PC-3 (cell line): ENCODE results near the gene IGFALS. TPM values are rescaled to one million over a fixed set of nuclear protein-coding genes. Genes with fewer than 3 reads are reported as not detected.
A peak's percentile ranks its signal among the peaks of the same experiment; 100 is the strongest.

ENCODE experiments used
- ATAC-seq: fragments of 200-7000 bp; cut with Tn5 transposase; 2 replicates; pipeline ENCODE4 v1.9.1; 2020; ENCODE audit warnings: mild to moderate bottlenecking, moderate library complexity
- BruUV-seq: library from RNA; stranded (reverse); fragments of 400-500 nt; replicated peaks from 2 replicates; lab custom pipeline; 2021; lab: Mats Ljungman, UMichigan
- CTCF ChIA-PET: fragments of 300-600 bp; sonication (Branson Sonifier 250); formaldehyde crosslinking; loops from one replicate; lab custom pipeline; 2022; ENCODE audit warnings: antibody characterized with exemption; lab: Charles Lee
- POLR2A ChIA-PET: fragments of 300-600 bp; sonication (Branson Sonifier 250); formaldehyde crosslinking; loops from one replicate; lab custom pipeline; 2022; ENCODE audit warnings: antibody characterized with exemption; ENCODE audit not compliant: unreplicated experiment; lab: Charles Lee
- DNase-seq: peaks from one replicate; pipeline ENCODE4 v3.0.0-alpha.2; 2015
- H2AFZ ChIP-seq: fragments of 300-600 bp; sonication (generic); 2 replicates; pipeline ENCODE4 v1.6.0; 2016; ENCODE audit warnings: antibody characterized with exemption, low read length
- H3F3A ChIP-seq: fragments of 300-600 bp; sonication (generic); one replicate; pipeline ENCODE4 v1.6.0; 2017; ENCODE audit warnings: antibody characterized with exemption, low read length, control low read depth, mild to moderate bottlenecking; ENCODE audit not compliant: unreplicated experiment
- H3K27ac ChIP-seq: fragments of 300-600 bp; sonication (generic); 2 replicates; pipeline ENCODE4 v1.5.1; 2016; ENCODE audit warnings: mild to moderate bottlenecking, low read length
- H3K27me3 ChIP-seq: fragments of 300-600 bp; sonication (generic); 2 replicates; pipeline ENCODE4 v1.6.1; 2016; ENCODE audit warnings: low read length, mixed read lengths
- H3K36me3 ChIP-seq: fragments of 300-600 bp; sonication (generic); 2 replicates; pipeline ENCODE4 v1.6.1; 2016; ENCODE audit warnings: low read depth, mixed run types, low read length, mixed read lengths
- H3K4me1 ChIP-seq: fragments of 300-600 bp; sonication (generic); 2 replicates; pipeline ENCODE4 v1.5.1; 2016; ENCODE audit warnings: low read length; ENCODE audit not compliant: insufficient read depth
- H3K4me2 ChIP-seq: fragments of 300-600 bp; sonication (generic); 2 replicates; pipeline ENCODE4 v1.6.0; 2016; ENCODE audit warnings: low read length
- H3K4me3 ChIP-seq: fragments of 300-600 bp; sonication (generic); 2 replicates; pipeline ENCODE4 v1.5.1; 2016; ENCODE audit warnings: mild to moderate bottlenecking, low read length, mixed read lengths
- H3K79me2 ChIP-seq: fragments of 300-600 bp; sonication (generic); 2 replicates; pipeline ENCODE4 v1.6.1; 2017; ENCODE audit warnings: low read length, mixed read lengths
- H3K9ac ChIP-seq: fragments of 300-600 bp; sonication (generic); 2 replicates; pipeline ENCODE4 v1.6.0; 2016; ENCODE audit warnings: mild to moderate bottlenecking, low read length
- H3K9me2 ChIP-seq: fragments of 300-600 bp; sonication (generic); replicated peaks from 2 replicates; pipeline ENCODE4 v1.6.1; 2016; ENCODE audit warnings: mixed run types, low read length, mixed read lengths
- H3K9me3 ChIP-seq: fragments of 300-600 bp; sonication (generic); 2 replicates; pipeline ENCODE4 v1.6.1; 2016; ENCODE audit warnings: low read length, mixed read lengths
- H4K20me1 ChIP-seq: fragments of 300-600 bp; sonication (generic); 2 replicates; pipeline ENCODE4 v1.6.1; 2016; ENCODE audit warnings: low read length, mixed read lengths
- EZH2 ChIP-seq: fragments of 300-600 bp; sonication (generic); IDR thresholded peaks from one replicate; pipeline ENCODE4 v1.6.1; 2017; ENCODE audit warnings: antibody characterized with exemption, mild to moderate bottlenecking, low read length; ENCODE audit not compliant: unreplicated experiment
- EZH2phosphoT487 ChIP-seq: fragments of 300-600 bp; sonication (generic); IDR thresholded peaks from 2 replicates; pipeline ENCODE4 v1.6.1; 2018; ENCODE audit warnings: mild to moderate bottlenecking, antibody characterized with exemption, low read length, borderline replicate concordance
- intact Hi-C: fragments of 100-400 bp; cut with micrococcal nuclease; formaldehyde crosslinking; loops from 2 replicates; pipeline ENCODE4 v1.9.0; 2023
- total RNA-seq: library from RNA; depleted of rRNA; stranded (reverse); fragments of >200 nt; gene quantifications from 2 replicates; pipeline ENCODE4 v1.2.3, GENCODE V29; 2014
- TF ChIP-seq, protein P1 (sequence below): fragments of 300-600 bp; sonication (generic); conservative IDR thresholded peaks from 2 replicates; pipeline ENCODE4 v1.5.1; 2017; ENCODE audit warnings: antibody characterized with exemption, low read depth, mild to moderate bottlenecking, low read length

Gene IGFALS
- total RNA-seq, 1 experiment from 2014 or later, result not detected

- no peaks in the 10 kb centered on the region for H3K9me3 ChIP-seq
- H3K79me2 ChIP-seq, result no peaks in the 10 kb centered on the region
- no peak overlapping the region for H2AFZ ChIP-seq
- no peak overlapping the region for H3K4me3 ChIP-seq
- intact Hi-C loops, result no loop called here
- ChIA-PET CTCF (no interaction called here), POLR2A (no interaction called here)
- H3K9ac ChIP-seq, result no peak overlapping the region
- no peaks in the 10 kb centered on the region for H4K20me1 ChIP-seq
- H3K9me2 ChIP-seq, result no peaks in the 10 kb centered on the region
- no peaks in the 10 kb centered on the region for H3F3A ChIP-seq
- DNase-seq (peak; percentile 36), ATAC-seq (peak; percentile 53)
- no peaks in the 10 kb centered on the region for H3K4me1 ChIP-seq
- H3K36me3 ChIP-seq, result no peaks in the 10 kb centered on the region
- BruUV-seq, result no TSS peak
- no peak overlapping the region for H3K4me2 ChIP-seq
- H3K27me3 ChIP-seq, result no peaks in the 10 kb centered on the region
- TF ChIP-seq EZH2phosphoT487 (no peak), EZH2 (no peak)
- TF ChIP-seq, protein P1, sequence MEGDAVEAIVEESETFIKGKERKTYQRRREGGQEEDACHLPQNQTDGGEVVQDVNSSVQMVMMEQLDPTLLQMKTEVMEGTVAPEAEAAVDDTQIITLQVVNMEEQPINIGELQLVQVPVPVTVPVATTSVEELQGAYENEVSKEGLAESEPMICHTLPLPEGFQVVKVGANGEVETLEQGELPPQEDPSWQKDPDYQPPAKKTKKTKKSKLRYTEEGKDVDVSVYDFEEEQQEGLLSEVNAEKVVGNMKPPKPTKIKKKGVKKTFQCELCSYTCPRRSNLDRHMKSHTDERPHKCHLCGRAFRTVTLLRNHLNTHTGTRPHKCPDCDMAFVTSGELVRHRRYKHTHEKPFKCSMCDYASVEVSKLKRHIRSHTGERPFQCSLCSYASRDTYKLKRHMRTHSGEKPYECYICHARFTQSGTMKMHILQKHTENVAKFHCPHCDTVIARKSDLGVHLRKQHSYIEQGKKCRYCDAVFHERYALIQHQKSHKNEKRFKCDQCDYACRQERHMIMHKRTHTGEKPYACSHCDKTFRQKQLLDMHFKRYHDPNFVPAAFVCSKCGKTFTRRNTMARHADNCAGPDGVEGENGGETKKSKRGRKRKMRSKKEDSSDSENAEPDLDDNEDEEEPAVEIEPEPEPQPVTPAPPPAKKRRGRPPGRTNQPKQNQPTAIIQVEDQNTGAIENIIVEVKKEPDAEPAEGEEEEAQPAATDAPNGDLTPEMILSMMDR, result no peak
- 0 out of 2 replicates have a peak overlapping the region, but pooled peaks have one; percentile 5 for H3K27ac ChIP-seq
Observed at GRCh38 chr16:1745181-1745899, 48.2 kb downstream of the IGFALS start.

GRCh38 chr16:1744338-1744840, 49.1 kb downstream of the IGFALS start:
- no peaks in the 10 kb centered on the region for H3K9me2 ChIP-seq
- DNase-seq (no peak), ATAC-seq (no peak)
- no TSS peak for BruUV-seq
- H3K9me3 ChIP-seq, result no peaks in the 10 kb centered on the region
- H3K9ac ChIP-seq, result no peak overlapping the region
- no peaks in the 10 kb centered on the region for H3K27me3 ChIP-seq
- no peak overlapping the region for H3K4me3 ChIP-seq
- no peaks in the 10 kb centered on the region for H3K36me3 ChIP-seq
- H3K27ac ChIP-seq, result no peak overlapping the region
- POLR2A ChIA-PET, result no interaction called here
- no peaks in the 10 kb centered on the region for H3K4me1 ChIP-seq
- no peak overlapping the region for H2AFZ ChIP-seq
- no peaks in the 10 kb centered on the region for H3F3A ChIP-seq
- no peaks in the 10 kb centered on the region for H4K20me1 ChIP-seq
- H3K79me2 ChIP-seq, result no peaks in the 10 kb centered on the region
- H3K4me2 ChIP-seq, result no peak overlapping the region
- intact Hi-C loops, result no loop called here
- CTCF ChIA-PET, result no interaction called here
- TF ChIP-seq EZH2 (no peak), EZH2phosphoT487 (no peak)
- TF ChIP-seq, protein P1, result no peak
